Gastrocnemius medialis (tissue), 4 donors: ENCODE measurements around the gene USP19.

Experiments used
- POLR2A ChIP-seq, 2 donors: fragments of 450-650 bp; IDR thresholded peaks; one replicate each; pipeline ENCODE4 v1.6.1; 2017; ENCODE audit warnings: antibody characterized with exemption in 2 of 2, mild to moderate bottlenecking in 2 of 2, moderate library complexity in 2 of 2
- TF ChIP-seq, protein P1 (sequence below), 5 experiments: fragments of 450-650 bp in 3 of 5; fragments of 200-600 bp in 2 of 5; sonication (generic) in 2 of 5; IDR thresholded peaks in 4 of 5; conservative IDR thresholded peaks in 1 of 5; 1 replicate in 4 of 5; 2 replicates in 1 of 5; pipeline ENCODE4 v1.5.1; 2016 to 2019; ENCODE audit warnings: antibody characterized with exemption in 5 of 5, mild to moderate bottlenecking in 3 of 5, moderate library complexity in 3 of 5

DNA sequence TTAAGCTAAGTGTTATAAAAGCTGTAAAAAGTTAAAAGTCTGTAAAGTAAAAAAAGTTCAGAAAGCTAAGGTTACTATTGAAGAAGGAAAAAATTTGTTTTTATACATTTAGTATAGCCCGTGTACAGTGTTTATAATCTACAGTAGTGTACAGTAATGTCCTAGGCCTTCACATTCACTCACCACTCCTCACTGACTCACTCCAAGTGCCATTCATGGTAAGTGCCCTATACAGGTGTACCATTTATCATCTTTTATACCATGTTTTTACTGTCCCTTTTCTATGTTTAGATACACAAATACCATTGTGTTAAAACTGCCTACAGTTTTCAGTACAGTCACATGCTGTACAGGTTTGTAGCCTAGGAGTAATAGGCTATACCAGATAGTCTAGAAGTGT is 36.7 kb upstream of the USP19 start:
- TF ChIP-seq, protein P1, sequence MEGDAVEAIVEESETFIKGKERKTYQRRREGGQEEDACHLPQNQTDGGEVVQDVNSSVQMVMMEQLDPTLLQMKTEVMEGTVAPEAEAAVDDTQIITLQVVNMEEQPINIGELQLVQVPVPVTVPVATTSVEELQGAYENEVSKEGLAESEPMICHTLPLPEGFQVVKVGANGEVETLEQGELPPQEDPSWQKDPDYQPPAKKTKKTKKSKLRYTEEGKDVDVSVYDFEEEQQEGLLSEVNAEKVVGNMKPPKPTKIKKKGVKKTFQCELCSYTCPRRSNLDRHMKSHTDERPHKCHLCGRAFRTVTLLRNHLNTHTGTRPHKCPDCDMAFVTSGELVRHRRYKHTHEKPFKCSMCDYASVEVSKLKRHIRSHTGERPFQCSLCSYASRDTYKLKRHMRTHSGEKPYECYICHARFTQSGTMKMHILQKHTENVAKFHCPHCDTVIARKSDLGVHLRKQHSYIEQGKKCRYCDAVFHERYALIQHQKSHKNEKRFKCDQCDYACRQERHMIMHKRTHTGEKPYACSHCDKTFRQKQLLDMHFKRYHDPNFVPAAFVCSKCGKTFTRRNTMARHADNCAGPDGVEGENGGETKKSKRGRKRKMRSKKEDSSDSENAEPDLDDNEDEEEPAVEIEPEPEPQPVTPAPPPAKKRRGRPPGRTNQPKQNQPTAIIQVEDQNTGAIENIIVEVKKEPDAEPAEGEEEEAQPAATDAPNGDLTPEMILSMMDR (IDR thresholded peaks at IDR 0.05 in 4 of 5, conservative IDR thresholded peaks at IDR 0.05 in 1 of 5) = no peak
- TF ChIP-seq POLR2A (IDR thresholded peaks at IDR 0.05) = no peak
